ENCODE data around the gene MEP1A.
"Not testable (repeated sequence)": the region's sequence is repeated elsewhere in the genome, so short reads cannot be mapped to it uniquely, and the experiment has no call there.

MEP1A gene

GRCh38 chr6:46793138-46793537, at the start of gene MEP1A:
Gene MEP1A (plus strand): TSS chr6:46793389. CDS start chr6:46793399, 10 bp downstream.
- no peak for TF ChIP-seq CTCF (IDR thresholded peaks at IDR 0.05)
- no peaks in the 10 kb centered on the region for H3K4me1 Mint-ChIP-seq
- no peak within 1 kb of the TSS for H3K4me3 Mint-ChIP-seq
- H3K27ac Mint-ChIP-seq, result no peak within 1 kb of the TSS
- H3K36me3 Mint-ChIP-seq (ENCODE audit: low read depth), result no peaks in the 10 kb centered on the region
- H3K27me3 Mint-ChIP-seq (ENCODE audit: low read depth, poor library complexity), result peaks cover 5% of the 10 kb centered on the region
- no peak for DNase-seq
- H3K9me3 Mint-ChIP-seq, result no peaks in the 10 kb centered on the region

GRCh38 chr6:46743425-46744158, 49.6 kb upstream of the MEP1A start:
- no peak for DNase-seq
- H3K27ac Mint-ChIP-seq, result no peak overlapping the region
- peaks cover 5% of the 10 kb centered on the region for H3K27me3 Mint-ChIP-seq (ENCODE audit: low read depth, poor library complexity)
- H3K4me1 Mint-ChIP-seq, result no peaks in the 10 kb centered on the region
- no peak for TF ChIP-seq CTCF (IDR thresholded peaks at IDR 0.05)
- H3K4me3 Mint-ChIP-seq, result no peak overlapping the region
- no peaks in the 10 kb centered on the region for H3K9me3 Mint-ChIP-seq
- H3K36me3 Mint-ChIP-seq (ENCODE audit: low read depth), result no peaks in the 10 kb centered on the region

- not testable (repeated sequence) for DNase-seq; H3K4me1 Mint-ChIP-seq; H3K27me3 Mint-ChIP-seq (ENCODE audit: low read depth, poor library complexity); H3K36me3 Mint-ChIP-seq (ENCODE audit: low read depth); H3K27ac Mint-ChIP-seq; H3K9me3 Mint-ChIP-seq; H3K4me3 Mint-ChIP-seq
These were observed 48.9 kb upstream of the MEP1A start for GRCh38 chr6:46744159-46744725.

GRCh38 chr6:46745973-46746372, 47.2 kb upstream of the MEP1A start:
- Mint-ChIP-seq H3K9me3 (no peaks in the 10 kb centered on the region), H3K27ac (peak overlapping the region; percentile 1), H3K4me1 (no peaks in the 10 kb centered on the region), H3K4me3 (no peak overlapping the region), H3K27me3 (ENCODE audit: low read depth, poor library complexity) (peaks cover 6% of the 10 kb centered on the region), H3K36me3 (ENCODE audit: low read depth) (no peaks in the 10 kb centered on the region)
- no peak for TF ChIP-seq CTCF (IDR thresholded peaks at IDR 0.05)
- no peak for DNase-seq

GRCh38 chr6:46746696-46747095, 46.5 kb upstream of the MEP1A start, which contains the start of gene ANKRD66:
Gene ANKRD66 (plus strand): TSS chr6:46746933. CDS start chr6:46751949, 5,016 bp downstream.
- Mint-ChIP-seq H3K36me3 (ENCODE audit: low read depth) (no peaks in the 10 kb centered on the region), H3K4me3 (no peak within 1 kb of the TSS), H3K4me1 (no peaks in the 10 kb centered on the region), H3K9me3 (no peaks in the 10 kb centered on the region), H3K27ac (peak within 1 kb of the TSS; percentile 1), H3K27me3 (ENCODE audit: low read depth, poor library complexity) (peaks cover 6% of the 10 kb centered on the region)
- DNase-seq, result peak; percentile 10
- TF ChIP-seq CTCF (IDR thresholded peaks at IDR 0.05), result no peak

- Mint-ChIP-seq H3K36me3 (ENCODE audit: low read depth) (no peaks in the 10 kb centered on the region), H3K27ac (no peak overlapping the region), H3K27me3 (ENCODE audit: low read depth, poor library complexity) (peaks cover 6% of the 10 kb centered on the region), H3K9me3 (no peaks in the 10 kb centered on the region), H3K4me1 (no peaks in the 10 kb centered on the region), H3K4me3 (no peak overlapping the region)
- DNase-seq, result no peak
- no peak for TF ChIP-seq CTCF (IDR thresholded peaks at IDR 0.05)
These were observed 44.2 kb upstream of the MEP1A start for GRCh38 chr6:46748940-46749503.

Data from nephron progenitor cell (in vitro differentiated cells).